HG02973 (cell line): ENCODE measurements around the gene CNRIP1.

Source experiments
- ATAC-seq: cut with Tn5 transposase; IDR thresholded peaks from one replicate; pipeline ENCODE4 v1.9.1; 2021; ENCODE audit warnings: moderate library complexity; ENCODE audit not compliant: unreplicated experiment

Gene CNRIP1

GRCh38 chr2:68251855-68252399 is 67.8 kb downstream of the CNRIP1 start:
- peak; percentile 11 for ATAC-seq

GRCh38 chr2:68251187-68251854 is 68.4 kb downstream of the CNRIP1 start:
- ATAC-seq, result peak; percentile 52

- no peak for ATAC-seq
Measured at GRCh38 chr2:68250652-68251186, 69.0 kb downstream of the CNRIP1 start.

- ATAC-seq, result no peak
Measured at GRCh38 chr2:68250196-68250595, 69.6 kb downstream of the CNRIP1 start.

- ATAC-seq, result no peak
Measured at GRCh38 chr2:68248806-68249205, 70.9 kb downstream of the CNRIP1 start.

- ATAC-seq, result no peak
Measured at GRCh38 chr2:68248361-68248760, 71.4 kb downstream of the CNRIP1 start.

- ATAC-seq, result no peak
Measured at GRCh38 chr2:68246396-68246795, 73.4 kb downstream of the CNRIP1 start.

GRCh38 chr2:68245672-68246071 is 74.1 kb downstream of the CNRIP1 start:
- no peak for ATAC-seq

GRCh38 chr2:68245066-68245465 is 74.7 kb downstream of the CNRIP1 start:
- ATAC-seq, result no peak

GRCh38 chr2:68244456-68244855 is 75.3 kb downstream of the CNRIP1 start:
- no peak for ATAC-seq
